Liver (tissue), 9 donors: ENCODE results near the gene NTNG1. TPM values are rescaled to one million over a fixed set of nuclear protein-coding genes. Genes with fewer than 3 reads are reported as not detected.

ENCODE experiments used
- DNase-seq: peaks from one replicate; pipeline ENCODE4 v3.0.0-alpha.2; 2017; ENCODE audit warnings: low spot score
- H3K27ac ChIP-seq, 2 donors: one replicate each; pipeline ENCODE4 v1.7.0; 2013; ENCODE audit warnings: inconsistent platforms in 2 of 2, low read length in 2 of 2, control low read depth in 1 of 2, low read depth in 1 of 2, mild to moderate bottlenecking in 1 of 2
- H3K27me3 ChIP-seq, 4 donors: one replicate each; pipeline versions ENCODE4 v1.6.1 to v1.7.0; 2013; ENCODE audit warnings: low read length in 3 of 4, inconsistent platforms in 1 of 4, mild to moderate bottlenecking in 1 of 4, moderate library complexity in 1 of 4; ENCODE audit not compliant: control insufficient read depth in 4 of 4, insufficient read depth in 4 of 4
- H3K36me3 ChIP-seq, 4 donors: one replicate each; pipeline versions ENCODE4 v1.6.1 to v1.7.0; 2013; ENCODE audit warnings: low read length in 3 of 4, mild to moderate bottlenecking in 3 of 4, low read depth in 1 of 4, moderate library complexity in 1 of 4; ENCODE audit not compliant: control insufficient read depth in 4 of 4, insufficient read depth in 3 of 4
- H3K4me1 ChIP-seq, 4 donors: one replicate each; pipeline versions ENCODE4 v1.6.1 to v1.7.0; 2013; ENCODE audit warnings: low read length in 3 of 4, mild to moderate bottlenecking in 3 of 4, moderate library complexity in 1 of 4; ENCODE audit not compliant: control insufficient read depth in 4 of 4, insufficient read depth in 4 of 4
- H3K4me3 ChIP-seq, 3 donors: one replicate each; pipeline versions ENCODE4 v1.6.1 to v1.7.0; 2013; ENCODE audit warnings: low read length in 3 of 3, control low read depth in 1 of 3, low read depth in 1 of 3, mild to moderate bottlenecking in 1 of 3
- H3K9ac ChIP-seq, 2 donors: one replicate each; pipeline ENCODE4 v1.7.0; 2013; ENCODE audit warnings: low read length in 2 of 2, mild to moderate bottlenecking in 2 of 2, moderate library complexity in 2 of 2, control low read depth in 1 of 2, low read depth in 1 of 2
- H3K9me3 ChIP-seq, 4 donors: one replicate each; pipeline versions ENCODE4 v1.6.1 to v1.7.0; 2013; ENCODE audit warnings: low read length in 3 of 4; ENCODE audit not compliant: control insufficient read depth in 4 of 4
- ATF3 ChIP-seq: IDR thresholded peaks from 2 replicates; pipeline ENCODE4 v1.6.1; 2016; ENCODE audit warnings: antibody characterized with exemption
- CTCF ChIP-seq: fragments of 150-350 bp; IDR thresholded peaks from 2 replicates; pipeline ENCODE4 v1.5.1; 2017; ENCODE audit warnings: improper control_type of control experiment, low read depth, low read length; ENCODE audit not compliant: missing input control
- EGR1 ChIP-seq, 2 donors: IDR thresholded peaks; 2 replicates each; pipeline ENCODE4 v1.6.1; 2016 to 2018; ENCODE audit warnings: antibody characterized with exemption in 2 of 2, low read depth in 2 of 2
- FOXA1 ChIP-seq: IDR thresholded peaks from 2 replicates; pipeline ENCODE4 v1.6.1; 2016; ENCODE audit warnings: antibody characterized with exemption
- FOXA2 ChIP-seq: IDR thresholded peaks from 2 replicates; pipeline ENCODE4 v1.6.1; 2016; ENCODE audit warnings: antibody characterized with exemption
- GABPA ChIP-seq, 2 donors: IDR thresholded peaks in 1 of 2; conservative IDR thresholded peaks in 1 of 2; 2 replicates each; pipeline ENCODE4 v1.6.1; 2016; ENCODE audit warnings: antibody characterized with exemption in 2 of 2, mild to moderate bottlenecking in 1 of 2, moderate library complexity in 1 of 2
- JUND ChIP-seq, 2 donors: IDR thresholded peaks; 2 replicates each; pipeline ENCODE4 v1.6.1; 2016; ENCODE audit warnings: antibody characterized with exemption in 2 of 2
- MAX ChIP-seq: IDR thresholded peaks from 2 replicates; pipeline ENCODE4 v1.6.1; 2016; ENCODE audit warnings: antibody characterized with exemption
- NR2F2 ChIP-seq: IDR thresholded peaks from 2 replicates; pipeline ENCODE4 v1.6.1; 2016; ENCODE audit warnings: antibody characterized with exemption
- RAD21 ChIP-seq, 2 donors: IDR thresholded peaks; 2 replicates each; pipeline ENCODE4 v1.6.1; 2016; ENCODE audit warnings: antibody characterized with exemption in 2 of 2, mild to moderate bottlenecking in 2 of 2
- REST ChIP-seq: IDR thresholded peaks from 2 replicates; pipeline ENCODE4 v1.6.1; 2016; ENCODE audit warnings: antibody characterized with exemption, mild to moderate bottlenecking
- RXRA ChIP-seq, 2 donors: IDR thresholded peaks; 2 replicates each; pipeline ENCODE4 v1.6.1; 2017 to 2018; ENCODE audit warnings: antibody characterized with exemption in 2 of 2, mild to moderate bottlenecking in 1 of 2
- SP1 ChIP-seq: IDR thresholded peaks from 2 replicates; pipeline ENCODE4 v1.6.1; 2018; ENCODE audit warnings: antibody characterized with exemption, mild to moderate bottlenecking
- TAF1 ChIP-seq: conservative IDR thresholded peaks from 2 replicates; pipeline ENCODE4 v1.6.1; 2016; ENCODE audit warnings: antibody characterized with exemption, mild to moderate bottlenecking
- YY1 ChIP-seq: IDR thresholded peaks from 2 replicates; pipeline ENCODE4 v1.6.1; 2016; ENCODE audit warnings: antibody characterized with exemption, mild to moderate bottlenecking
- ZBTB33 ChIP-seq: IDR thresholded peaks from 2 replicates; pipeline ENCODE4 v1.6.1; 2016; ENCODE audit warnings: antibody characterized with exemption
- WGBS: extraction: QIAGEN DNeasy Blood & Tissue Kit; methylation state at CpG from one replicate; pipeline ENCODE4 v1.1.7; 2013; 5-methylcytosine and 5-hydroxymethylcytosine counted together
- polyA plus RNA-seq, 2 donors: library from polyadenylated mRNA; stranded (reverse) in 1 of 2; unstranded in 1 of 2; fragments of 200-250 nt in 1 of 2; fragments of >200 nt in 1 of 2; fragmentation: Nextera tagmentation in 1 of 2; extraction: Ambion mirVana in 1 of 2; gene quantifications; one replicate each; pipeline versions ENCODE4 v1.2.1 to v1.2.3, GENCODE V29; 2013 to 2015
- total RNA-seq, 2 donors: library from RNA; depleted of rRNA; stranded (reverse); fragments of >200 nt; gene quantifications; one replicate each; pipeline ENCODE4 v1.2.3, GENCODE V29; 2014
- donor health status: healthy.
- donor health status: healthy.
- donor health status: healthy.
- donor health status: healthy.
- donor health status: healthy.

Gene NTNG1
- total and polyA plus RNA-seq, 4 donors: under 0.01 TPM; not detected in 2

- Histone ChIP-seq H3K4me3 (no peak overlapping the region), H3K27me3 (no peaks in the 10 kb centered on the region)
- 75% methylated on average over 1 of the region's 1 CpG for WGBS
Observed at GRCh38 chr1:107404756-107405155, 263.9 kb downstream of the NTNG1 start.

GRCh38 chr1:107405236-107405635, 264.4 kb downstream of the NTNG1 start:
- no peak overlapping the region for H3K4me3 ChIP-seq
- WGBS: 74% methylated on average over 2 of the region's 2 CpGs
- no peak for DNase-seq
- no peaks in the 10 kb centered on the region for H3K4me1 ChIP-seq
- H3K36me3 ChIP-seq: no peaks in the 10 kb centered on the region
- no peaks in the 10 kb centered on the region for H3K27me3 ChIP-seq
- no peak overlapping the region for H3K27ac ChIP-seq
- TF ChIP-seq FOXA1 (no peak), MAX (no peak)
- no peak overlapping the region for H3K9ac ChIP-seq
- H3K9me3 ChIP-seq: no peaks in the 10 kb centered on the region

More at GRCh38 chr1:107404756-107405155, 263.9 kb downstream of the NTNG1 start:
- H3K4me1 ChIP-seq: no peaks in the 10 kb centered on the region
- no peak for DNase-seq
- TF ChIP-seq FOXA2 (no peak), EGR1 (IDR thresholded peaks at IDR 0.05; ENCODE audit: low read depth in 2 of 2) (no peak), RAD21 (IDR thresholded peaks at IDR 0.05) (no peak), GABPA (IDR thresholded peaks at IDR 0.05 in 1 of 2, conservative IDR thresholded peaks at IDR 0.05 in 1 of 2) (no peak), NR2F2 (no peak), JUND (IDR thresholded peaks at IDR 0.05) (no peak)
- H3K9me3 ChIP-seq: no peaks in the 10 kb centered on the region
- H3K36me3 ChIP-seq: no peaks in the 10 kb centered on the region
- H3K27ac ChIP-seq: no peak overlapping the region
- no peak overlapping the region for H3K9ac ChIP-seq

- Histone ChIP-seq H3K4me3 (no peak overlapping the region), H3K9ac (no peak overlapping the region), H3K36me3 (no peaks in the 10 kb centered on the region), H3K27ac (no peak overlapping the region), H3K4me1 (no peaks in the 10 kb centered on the region), H3K27me3 (no peaks in the 10 kb centered on the region), H3K9me3 (no peaks in the 10 kb centered on the region)
- no peak for DNase-seq
- WGBS: 76% methylated on average over 4 of the region's 4 CpGs
- no peak for TF ChIP-seq RAD21 (IDR thresholded peaks at IDR 0.05)
- no peak for TF ChIP-seq REST
- no peak for TF ChIP-seq CTCF
- TF ChIP-seq ATF3: no peak
- no peak for TF ChIP-seq FOXA1
- TF ChIP-seq ZBTB33: no peak
- TF ChIP-seq GABPA (IDR thresholded peaks at IDR 0.05 in 1 of 2, conservative IDR thresholded peaks at IDR 0.05 in 1 of 2): no peak
- TF ChIP-seq MAX: no peak
- no peak for TF ChIP-seq SP1
- TF ChIP-seq EGR1 (IDR thresholded peaks at IDR 0.05; ENCODE audit: low read depth in 2 of 2): no peak
- no peak for TF ChIP-seq TAF1
- no peak for TF ChIP-seq RXRA (IDR thresholded peaks at IDR 0.05)
- TF ChIP-seq JUND (IDR thresholded peaks at IDR 0.05): no peak
- no peak for TF ChIP-seq YY1
- no peak for TF ChIP-seq FOXA2
Observed at GRCh38 chr1:107407011-107407410, 266.2 kb downstream of the NTNG1 start.
